DND-41 (cell line): ENCODE results near the gene SNX32.

Experiments used
- EZH2 ChIP-seq: IDR thresholded peaks from 3 replicates; pipeline ENCODE4 v1.6.1; 2012; ENCODE audit warnings: borderline replicate concordance, low read depth, mild to moderate bottlenecking, moderate library complexity, low read length, inconsistent platforms; ENCODE audit not compliant: severe bottlenecking
- TF ChIP-seq, protein P1 (sequence below): IDR thresholded peaks from 2 replicates; pipeline ENCODE4 v1.5.1; 2012; ENCODE audit warnings: borderline replicate concordance, low read length, moderate library complexity, mild to moderate bottlenecking; ENCODE audit not compliant: poor library complexity, severe bottlenecking; ENCODE audit errors: extremely low read depth

DNA sequence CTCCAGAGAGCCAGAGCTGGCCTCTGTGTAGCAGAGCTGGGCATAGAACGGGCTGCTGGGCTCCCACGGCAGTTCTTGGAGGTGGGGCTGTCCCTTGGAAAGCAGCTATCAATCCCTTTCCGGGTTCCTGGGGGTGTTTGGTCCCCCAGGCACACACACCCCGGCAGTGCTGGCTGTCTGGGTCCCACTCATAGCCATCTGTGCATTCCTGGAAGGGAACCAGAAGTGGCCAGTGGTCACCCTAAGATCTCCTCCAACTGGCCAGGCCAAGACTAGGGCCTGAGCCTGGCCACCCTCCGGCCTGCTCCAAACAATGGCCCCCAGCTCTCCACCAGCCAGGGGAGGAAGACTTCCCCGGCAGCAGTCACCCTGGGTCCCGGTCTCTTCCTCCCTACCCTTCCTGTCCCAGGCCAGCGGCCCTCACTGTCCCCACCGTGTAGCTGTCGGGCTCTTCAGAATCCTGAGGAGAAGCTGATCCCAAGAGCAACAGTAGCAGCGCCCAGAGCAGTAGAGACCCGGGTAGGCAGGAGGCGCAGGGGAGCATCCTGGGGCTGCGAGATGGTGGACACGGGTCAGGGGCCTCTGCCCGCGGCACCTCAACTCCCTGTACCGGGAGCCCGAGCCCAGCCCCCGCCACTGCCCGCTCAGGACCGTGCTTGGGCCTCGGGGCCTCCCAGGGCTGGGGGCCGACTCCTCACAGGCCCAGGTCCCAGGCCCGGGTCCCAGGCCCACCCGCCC is 38.2 kb downstream of the SNX32 start:
- TF ChIP-seq EZH2: no peak
- TF ChIP-seq, protein P1, sequence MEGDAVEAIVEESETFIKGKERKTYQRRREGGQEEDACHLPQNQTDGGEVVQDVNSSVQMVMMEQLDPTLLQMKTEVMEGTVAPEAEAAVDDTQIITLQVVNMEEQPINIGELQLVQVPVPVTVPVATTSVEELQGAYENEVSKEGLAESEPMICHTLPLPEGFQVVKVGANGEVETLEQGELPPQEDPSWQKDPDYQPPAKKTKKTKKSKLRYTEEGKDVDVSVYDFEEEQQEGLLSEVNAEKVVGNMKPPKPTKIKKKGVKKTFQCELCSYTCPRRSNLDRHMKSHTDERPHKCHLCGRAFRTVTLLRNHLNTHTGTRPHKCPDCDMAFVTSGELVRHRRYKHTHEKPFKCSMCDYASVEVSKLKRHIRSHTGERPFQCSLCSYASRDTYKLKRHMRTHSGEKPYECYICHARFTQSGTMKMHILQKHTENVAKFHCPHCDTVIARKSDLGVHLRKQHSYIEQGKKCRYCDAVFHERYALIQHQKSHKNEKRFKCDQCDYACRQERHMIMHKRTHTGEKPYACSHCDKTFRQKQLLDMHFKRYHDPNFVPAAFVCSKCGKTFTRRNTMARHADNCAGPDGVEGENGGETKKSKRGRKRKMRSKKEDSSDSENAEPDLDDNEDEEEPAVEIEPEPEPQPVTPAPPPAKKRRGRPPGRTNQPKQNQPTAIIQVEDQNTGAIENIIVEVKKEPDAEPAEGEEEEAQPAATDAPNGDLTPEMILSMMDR: no peak
